Activated T-cell treated with anti-CD3 and anti-CD28 coated beads for 4 hours (primary cell): Measurements from ENCODE around the gene MAGEA3.
"Not testable (repeated sequence)": the region's sequence is repeated elsewhere in the genome, so short reads cannot be mapped to it uniquely, and the experiment has no call there.

Experiments
- DNase-seq: peaks from one replicate; pipeline ENCODE4 v3.0.0-alpha.2; 2020

MAGEA3 gene

DNA sequence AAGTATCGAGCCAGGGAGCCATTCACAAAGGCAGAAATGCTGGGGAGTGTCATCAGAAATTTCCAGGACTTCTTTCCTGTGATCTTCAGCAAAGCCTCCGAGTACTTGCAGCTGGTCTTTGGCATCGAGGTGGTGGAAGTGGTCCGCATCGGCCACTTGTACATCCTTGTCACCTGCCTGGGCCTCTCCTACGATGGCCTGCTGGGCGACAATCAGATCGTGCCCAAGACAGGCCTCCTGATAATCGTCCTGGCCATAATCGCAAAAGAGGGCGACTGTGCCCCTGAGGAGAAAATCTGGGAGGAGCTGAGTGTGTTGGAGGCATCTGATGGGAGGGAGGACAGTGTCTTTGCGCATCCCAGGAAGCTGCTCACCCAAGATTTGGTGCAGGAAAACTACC lies 37.9 kb downstream of the MAGEA3 start:
- DNase-seq: not testable (repeated sequence)

DNA sequence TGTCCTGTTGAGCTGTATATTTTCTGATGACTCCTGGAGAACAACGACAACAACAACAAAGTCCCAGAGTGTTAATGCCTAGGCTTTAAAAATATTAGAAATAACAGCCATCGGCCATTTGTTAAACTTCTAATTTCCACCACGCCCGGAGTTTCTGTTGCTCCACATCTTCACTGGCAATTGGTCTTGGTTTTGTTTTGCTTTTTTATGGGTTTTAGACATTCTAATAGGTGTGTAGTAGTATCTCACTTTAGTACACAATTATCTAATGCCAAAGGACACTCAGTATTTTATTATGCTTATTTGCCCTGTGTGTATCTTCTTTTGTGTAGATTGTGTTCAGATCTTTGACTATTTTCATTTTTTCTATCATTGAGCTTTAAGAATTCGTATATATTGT lies 40.0 kb downstream of the MAGEA3 start:
- DNase-seq: no peak
